Testis (tissue), 2 donors: ENCODE results near the gene RSAD2.

Source experiments
- POLR2A ChIP-seq: fragments of 450-650 bp; IDR thresholded peaks from one replicate; pipeline ENCODE4 v1.6.1; 2017; ENCODE audit warnings: antibody characterized with exemption, mild to moderate bottlenecking, moderate library complexity
- TF ChIP-seq, protein P1 (sequence below), 3 experiments: fragments of 450-650 bp in 2 of 3; fragments of 200-600 bp in 1 of 3; sonication (generic) in 1 of 3; IDR thresholded peaks; one replicate each; pipeline ENCODE4 v1.5.1; 2016 to 2019; ENCODE audit warnings: antibody characterized with exemption in 3 of 3, mild to moderate bottlenecking in 2 of 3, moderate library complexity in 1 of 3

GRCh38 chr2:6879011-6879410 lies 1.4 kb downstream of the RSAD2 start:
- TF ChIP-seq POLR2A = no peak
- TF ChIP-seq, protein P1, sequence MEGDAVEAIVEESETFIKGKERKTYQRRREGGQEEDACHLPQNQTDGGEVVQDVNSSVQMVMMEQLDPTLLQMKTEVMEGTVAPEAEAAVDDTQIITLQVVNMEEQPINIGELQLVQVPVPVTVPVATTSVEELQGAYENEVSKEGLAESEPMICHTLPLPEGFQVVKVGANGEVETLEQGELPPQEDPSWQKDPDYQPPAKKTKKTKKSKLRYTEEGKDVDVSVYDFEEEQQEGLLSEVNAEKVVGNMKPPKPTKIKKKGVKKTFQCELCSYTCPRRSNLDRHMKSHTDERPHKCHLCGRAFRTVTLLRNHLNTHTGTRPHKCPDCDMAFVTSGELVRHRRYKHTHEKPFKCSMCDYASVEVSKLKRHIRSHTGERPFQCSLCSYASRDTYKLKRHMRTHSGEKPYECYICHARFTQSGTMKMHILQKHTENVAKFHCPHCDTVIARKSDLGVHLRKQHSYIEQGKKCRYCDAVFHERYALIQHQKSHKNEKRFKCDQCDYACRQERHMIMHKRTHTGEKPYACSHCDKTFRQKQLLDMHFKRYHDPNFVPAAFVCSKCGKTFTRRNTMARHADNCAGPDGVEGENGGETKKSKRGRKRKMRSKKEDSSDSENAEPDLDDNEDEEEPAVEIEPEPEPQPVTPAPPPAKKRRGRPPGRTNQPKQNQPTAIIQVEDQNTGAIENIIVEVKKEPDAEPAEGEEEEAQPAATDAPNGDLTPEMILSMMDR (IDR thresholded peaks at IDR 0.05) = no peak
